GM12878 (cell line): ENCODE results near the gene SLCO3A1. TPM values are rescaled to one million over a fixed set of nuclear protein-coding genes. Genes with fewer than 3 reads are reported as not detected.

Source experiments
- ATAC-seq: fragments of 200-7000 bp; cut with Tn5 transposase; 3 replicates; pipeline ENCODE4 v1.9.1; 2020; ENCODE audit warnings: mild to moderate bottlenecking, moderate library complexity
- BruUV-seq: library from RNA; stranded (reverse); fragments of 400-500 nt; replicated peaks from 2 replicates; lab custom pipeline; 2021; lab: Mats Ljungman, UMichigan
- CTCF ChIA-PET: fragments of 300-600 bp; sonication (Branson Sonifier 250); formaldehyde crosslinking; extraction: SDS; loops from one replicate; lab custom pipeline; 2021; ENCODE audit warnings: inconsistent platforms; lab: Yijun Ruan, JAX
- POLR2A ChIA-PET: fragments of 350-600 bp; formaldehyde crosslinking; extraction: SDS; loops from one replicate; lab custom pipeline; 2021; ENCODE audit warnings: inconsistent platforms; lab: Charles Lee
- RAD21 ChIA-PET: fragments of 300-600 bp; sonication (Branson Sonifier 250); formaldehyde crosslinking; loops from one replicate; lab custom pipeline; 2023; ENCODE audit warnings: antibody characterized with exemption; ENCODE audit not compliant: unreplicated experiment; lab: Charles Lee
- SMC1A ChIA-PET: fragments of 300-600 bp; sonication (Branson Sonifier 250); formaldehyde crosslinking; loops from one replicate; lab custom pipeline; 2023; ENCODE audit not compliant: unreplicated experiment, uncharacterized antibody; lab: Charles Lee
- DNase-seq: peaks from one replicate; pipeline ENCODE4 v3.0.0-alpha.2; 2011; ENCODE audit warnings: low read depth, low spot score
- FAIRE-seq: peaks from 3 replicates; lab custom pipeline; 2011; peaks lifted over from hg19 to GRCh38; lab: Jason Lieb, UNC
- H2AFZ ChIP-seq: 2 replicates; pipeline ENCODE4 v1.6.0; 2011; ENCODE audit warnings: low read depth, low read length, control low read depth; ENCODE audit not compliant: control insufficient read depth
- H3K27ac ChIP-seq: 2 replicates; pipeline ENCODE4 v1.5.1; 2011; ENCODE audit warnings: control low read depth; ENCODE audit not compliant: control insufficient read depth, insufficient read depth
- H3K27me3 ChIP-seq, 2 experiments: replicated peaks in 1 of 2; 2 replicates each; pipeline versions ENCODE4 v1.6.0 to v1.6.1; 2011; ENCODE audit warnings: low read length in 1 of 2; ENCODE audit not compliant: control insufficient read depth in 2 of 2, insufficient read depth in 2 of 2
- H3K36me3 ChIP-seq, 2 experiments: 2 replicates each; pipeline ENCODE4 v1.5.1; 2011; ENCODE audit warnings: low read length in 1 of 2; ENCODE audit not compliant: control insufficient read depth in 2 of 2, insufficient read depth in 2 of 2
- H3K4me1 ChIP-seq: 2 replicates; pipeline ENCODE4 v1.6.1; 2011; ENCODE audit warnings: mild to moderate bottlenecking, low read length, moderate library complexity, mixed read lengths; ENCODE audit not compliant: control insufficient read depth, insufficient read depth
- H3K4me2 ChIP-seq: 2 replicates; pipeline ENCODE4 v1.6.0; 2011; ENCODE audit warnings: control low read depth; ENCODE audit not compliant: control insufficient read depth, insufficient read depth
- H3K4me3 ChIP-seq: fragments of 200-600 bp; sonication (generic); 2 replicates; pipeline ENCODE4 v1.5.1; 2016
- H3K79me2 ChIP-seq: 2 replicates; pipeline ENCODE4 v1.6.0; 2011; ENCODE audit warnings: low read length; ENCODE audit not compliant: control insufficient read depth, insufficient read depth
- H3K9ac ChIP-seq: 2 replicates; pipeline ENCODE4 v1.8.0; 2011; ENCODE audit warnings: low read length, control low read depth, mixed read lengths; ENCODE audit not compliant: control insufficient read depth, insufficient read depth
- H3K9me3 ChIP-seq: replicated peaks from 3 replicates; pipeline ENCODE4 v1.5.1; 2011; ENCODE audit warnings: mild to moderate bottlenecking, low read length; ENCODE audit not compliant: control insufficient read depth, insufficient read depth
- H4K20me1 ChIP-seq: 2 replicates; pipeline ENCODE4 v1.6.0; 2011; ENCODE audit not compliant: control insufficient read depth, insufficient read depth
- CUX1 ChIP-seq: IDR thresholded peaks from 2 replicates; pipeline ENCODE4 v1.6.1; 2012; ENCODE audit warnings: improper control_type of control experiment, low read depth, low read length; ENCODE audit not compliant: insufficient replicate concordance
- MXI1 ChIP-seq: fragments of 150-350 bp; IDR thresholded peaks from 2 replicates; pipeline ENCODE4 v1.6.1; 2011; ENCODE audit warnings: low read depth, mild to moderate bottlenecking, inconsistent platforms, low read length, improper control_type of control experiment
- NFYB ChIP-seq: IDR thresholded peaks from 2 replicates; pipeline ENCODE4 v1.6.1; 2011; ENCODE audit warnings: low read depth, mild to moderate bottlenecking, low read length, improper control_type of control experiment, moderate library complexity; ENCODE audit not compliant: insufficient read depth
- PKNOX1 ChIP-seq: fragments of 450-650 bp; IDR thresholded peaks from 2 replicates; pipeline ENCODE4 v1.6.1; 2016; ENCODE audit warnings: mild to moderate bottlenecking
- POLR2A ChIP-seq: IDR thresholded peaks from 2 replicates; pipeline ENCODE4 v1.6.1; 2011; ENCODE audit warnings: low read depth, mild to moderate bottlenecking, low read length
- USF2 ChIP-seq: IDR thresholded peaks from 2 replicates; pipeline ENCODE4 v1.6.1; 2011; ENCODE audit warnings: low read depth, low read length, improper control_type of control experiment, borderline replicate concordance
- YY1 ChIP-seq: IDR thresholded peaks from 2 replicates; pipeline ENCODE4 v1.6.1; 2011; ENCODE audit warnings: low read depth, mild to moderate bottlenecking, low read length
- ZNF687 ChIP-seq: fragments of 450-650 bp; IDR thresholded peaks from 2 replicates; pipeline ENCODE4 v1.6.1; 2017; ENCODE audit warnings: mild to moderate bottlenecking, moderate library complexity
- WGBS: methylation state at CpG from one replicate; pipeline ENCODE4 v1.1.6; 2016; ENCODE audit warnings: low lambda C conversion rate; ENCODE audit not compliant: insufficient replicate concordance, insufficient coverage; ENCODE audit errors: missing lambda C conversion rate; 5-methylcytosine and 5-hydroxymethylcytosine counted together
- in situ Hi-C: fragments of 300-500 bp; cut with MboI; formaldehyde crosslinking; loops from 9 replicates; pipeline ENCODE4 v1.14.3; 2018; ENCODE audit warnings: mixed read lengths
- intact Hi-C: fragments of 100-400 bp; cut with micrococcal nuclease; formaldehyde crosslinking; loops from one replicate; pipeline ENCODE4 v1.14.2; 2022; ENCODE audit not compliant: unreplicated experiment
- polyA plus RNA-seq, 11 experiments: library from polyadenylated mRNA; depleted of rRNA in 4 of 11; unstranded in 6 of 11; stranded (reverse) in 5 of 11; fragments of >200 nt; fragmentation: Nextera tagmentation in 4 of 11; fragmentation: Illumina TruSeq in 1 of 11; extraction: Ambion mirVana in 4 of 11; extraction: Trizol in 1 of 11; gene quantifications; 1 replicate in 1 of 11; 2 replicates in 10 of 11; pipeline versions ENCODE4 v1.2.1 to v1.2.3, GENCODE V29; 2011 to 2016; ENCODE audit warnings: inconsistent platforms in 2 of 11, missing spikeins in 2 of 11, low read depth in 1 of 11
- total RNA-seq, 4 experiments: library from RNA; depleted of rRNA in 3 of 4; stranded (reverse); fragments of >200 nt in 3 of 4; fragmentation: Illumina TruSeq in 1 of 4; extraction: Trizol in 1 of 4; gene quantifications; 2 replicates each; pipeline versions ENCODE4 v1.2.1 to v1.2.3, GENCODE V29; 2013 to 2021

The SLCO3A1 gene
- total and polyA plus RNA-seq, 10 of the 15 experiments (the other 5 are each of a cell fraction or from before 2014, with no cell fraction given) = 0.05 to 5.9 (median 0.31) TPM

- SMC1A ChIA-PET = no interaction called here
- RAD21 ChIA-PET = no interaction called here
- POLR2A ChIA-PET = no interaction called here
- H3K27ac ChIP-seq = no peak overlapping the region
- H3K4me1 ChIP-seq = no peaks in the 10 kb centered on the region
- H4K20me1 ChIP-seq = no peaks in the 10 kb centered on the region
- WGBS = 5% methylated on average over 1 of the region's 1 CpG
- CTCF ChIA-PET = no interaction called here
- intact Hi-C loops = no loop called here
- no peaks in the 10 kb centered on the region; a peak in 1 of 4 replicates for H3K27me3 ChIP-seq
- H3K79me2 ChIP-seq = no peaks in the 10 kb centered on the region
- DNase-seq (no peak), FAIRE-seq (no peak), ATAC-seq (no peak)
- in situ Hi-C loops = no loop called here
- H3K4me2 ChIP-seq = no peak overlapping the region
- TF ChIP-seq POLR2A (no peak), PKNOX1 (no peak), MXI1 (no peak), YY1 (no peak), CUX1 (no peak), USF2 (no peak), NFYB (no peak), ZNF687 (no peak)
- no TSS peak for BruUV-seq
- H3K4me3 ChIP-seq = no peak overlapping the region
- H3K9me3 ChIP-seq = no peaks in the 10 kb centered on the region
- H3K36me3 ChIP-seq = no peaks in the 10 kb centered on the region
- no peak overlapping the region for H2AFZ ChIP-seq
- no peak overlapping the region for H3K9ac ChIP-seq
Observed at GRCh38 chr15:91952216-91952615, 98.7 kb downstream of the SLCO3A1 start.
